GM21723 (cell line): Measurements from ENCODE around the gene SCAMP4.
"Not testable (repeated sequence)": the region's sequence is repeated elsewhere in the genome, so short reads cannot be mapped to it uniquely, and the experiment has no call there.

Experiments
- ATAC-seq: cut with Tn5 transposase; IDR thresholded peaks from one replicate; pipeline ENCODE4 v1.9.1; 2021; ENCODE audit warnings: mild to moderate bottlenecking, moderate library complexity; ENCODE audit not compliant: unreplicated experiment

Gene SCAMP4

DNA sequence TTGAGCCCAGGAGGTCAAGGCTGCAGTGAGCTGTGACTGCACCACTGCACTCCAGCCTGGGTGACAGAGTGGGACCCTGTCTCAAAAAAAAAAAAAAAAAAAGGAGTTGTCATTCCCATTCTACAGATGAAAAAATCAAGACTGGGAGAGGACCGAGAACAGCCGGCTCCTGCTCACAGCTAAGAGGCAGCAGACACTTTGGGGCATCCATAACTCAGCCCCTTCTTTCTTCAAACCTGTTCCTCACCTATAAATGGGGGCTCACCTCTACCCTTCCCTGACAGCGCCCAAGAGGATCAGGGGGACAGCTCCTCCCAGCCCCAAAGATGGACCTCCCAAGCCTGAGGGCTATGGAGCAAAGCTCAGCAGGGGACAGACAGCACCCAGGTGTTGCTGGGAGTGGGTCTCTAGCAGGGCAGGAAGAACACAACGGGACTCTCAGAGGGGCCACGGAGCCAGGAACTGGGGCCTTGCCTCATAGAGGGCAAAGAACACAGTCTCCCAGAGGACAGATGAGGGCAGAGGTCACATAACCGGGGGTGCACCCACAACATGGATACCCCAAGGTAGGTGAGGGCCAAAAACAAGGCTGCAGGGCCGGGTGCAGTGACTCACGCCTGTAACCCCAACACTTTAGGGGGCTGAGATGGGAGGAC lies 38.4 kb upstream of the SCAMP4 start:
- no peak for ATAC-seq

GRCh38 chr19:1867349-1867724 lies 37.9 kb upstream of the SCAMP4 start:
- ATAC-seq = no peak

- ATAC-seq = no peak
Observed at GRCh38 chr19:1868971-1869370, 36.2 kb upstream of the SCAMP4 start.

DNA sequence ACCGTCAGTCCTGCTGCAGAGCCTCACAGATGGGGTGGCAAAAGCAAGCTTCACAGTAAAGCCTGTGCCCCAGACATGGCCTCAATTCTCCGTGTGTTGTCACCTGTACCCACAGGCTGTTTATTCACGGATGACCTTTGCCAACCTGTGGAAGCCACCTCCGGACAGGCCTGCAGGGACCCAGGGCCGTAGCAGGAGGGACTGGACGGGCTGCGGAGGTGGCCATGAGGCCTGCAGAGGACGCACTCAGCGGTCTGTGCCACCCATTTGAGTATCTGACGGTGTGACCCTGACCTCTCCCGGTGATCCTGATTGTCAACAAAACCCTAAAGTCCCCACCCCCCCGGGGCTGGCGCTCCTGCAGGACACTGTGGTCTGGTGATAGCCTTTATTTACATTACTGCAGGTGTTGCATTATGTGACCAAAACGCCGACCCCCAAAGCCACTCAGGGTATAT lies 34.0 kb upstream of the SCAMP4 start:
- no peak for ATAC-seq

GRCh38 chr19:1871630-1872029 lies 33.6 kb upstream of the SCAMP4 start:
- no peak for ATAC-seq

- no peak for ATAC-seq
Observed at GRCh38 chr19:1872807-1873523, 32.2 kb upstream of the SCAMP4 start.

- ATAC-seq = no peak
Observed at GRCh38 chr19:1873524-1874473, 31.4 kb upstream of the SCAMP4 start.

DNA sequence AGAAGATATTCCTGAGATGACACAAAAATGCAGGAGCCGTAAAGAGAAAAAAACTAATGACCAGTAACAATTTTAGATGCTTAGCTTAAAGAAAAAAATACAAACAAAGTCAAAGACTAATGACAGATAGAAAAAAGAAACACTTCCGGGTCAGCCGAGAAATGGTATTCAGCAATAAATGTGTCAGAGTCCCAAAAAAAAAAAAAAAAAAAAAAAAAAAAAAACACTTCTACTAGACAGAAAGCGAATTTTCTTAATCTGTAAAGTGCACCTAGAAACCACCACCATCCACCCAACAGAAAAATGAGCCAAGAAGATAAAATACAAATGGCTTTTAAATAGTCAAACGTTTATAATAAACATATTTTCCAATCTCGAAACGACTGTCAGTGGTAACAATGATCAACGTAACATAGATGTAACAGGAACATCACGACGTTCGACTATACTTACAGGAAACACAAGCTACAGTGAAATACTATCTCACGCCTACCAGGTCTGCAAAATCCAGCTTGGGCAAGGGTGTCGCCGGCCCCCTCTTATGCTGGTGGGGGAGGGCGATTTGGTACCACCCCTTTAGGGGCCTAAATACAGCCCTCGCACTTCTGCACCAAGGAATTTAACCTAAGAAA lies 30.5 kb upstream of the SCAMP4 start:
- ATAC-seq = no peak

DNA sequence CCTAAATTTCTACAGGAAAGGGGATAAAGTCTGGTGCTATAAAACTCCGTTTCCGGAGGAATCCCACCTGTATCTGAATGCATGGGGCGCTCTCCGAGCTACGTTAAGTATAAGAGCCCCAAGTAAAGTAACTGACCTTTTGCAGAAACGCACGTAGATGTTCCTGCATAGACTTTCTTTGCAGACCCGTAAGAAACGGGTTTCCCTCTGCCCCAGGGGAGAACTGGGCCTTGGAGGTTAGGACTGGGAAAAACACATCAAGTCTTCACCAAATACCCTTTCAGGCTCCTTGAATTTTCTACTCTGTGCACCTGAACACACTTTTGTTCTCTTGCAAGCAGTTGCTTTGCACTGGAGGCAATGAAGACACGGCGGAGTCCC lies 29.9 kb upstream of the SCAMP4 start:
- ATAC-seq = not testable (repeated sequence)

DNA sequence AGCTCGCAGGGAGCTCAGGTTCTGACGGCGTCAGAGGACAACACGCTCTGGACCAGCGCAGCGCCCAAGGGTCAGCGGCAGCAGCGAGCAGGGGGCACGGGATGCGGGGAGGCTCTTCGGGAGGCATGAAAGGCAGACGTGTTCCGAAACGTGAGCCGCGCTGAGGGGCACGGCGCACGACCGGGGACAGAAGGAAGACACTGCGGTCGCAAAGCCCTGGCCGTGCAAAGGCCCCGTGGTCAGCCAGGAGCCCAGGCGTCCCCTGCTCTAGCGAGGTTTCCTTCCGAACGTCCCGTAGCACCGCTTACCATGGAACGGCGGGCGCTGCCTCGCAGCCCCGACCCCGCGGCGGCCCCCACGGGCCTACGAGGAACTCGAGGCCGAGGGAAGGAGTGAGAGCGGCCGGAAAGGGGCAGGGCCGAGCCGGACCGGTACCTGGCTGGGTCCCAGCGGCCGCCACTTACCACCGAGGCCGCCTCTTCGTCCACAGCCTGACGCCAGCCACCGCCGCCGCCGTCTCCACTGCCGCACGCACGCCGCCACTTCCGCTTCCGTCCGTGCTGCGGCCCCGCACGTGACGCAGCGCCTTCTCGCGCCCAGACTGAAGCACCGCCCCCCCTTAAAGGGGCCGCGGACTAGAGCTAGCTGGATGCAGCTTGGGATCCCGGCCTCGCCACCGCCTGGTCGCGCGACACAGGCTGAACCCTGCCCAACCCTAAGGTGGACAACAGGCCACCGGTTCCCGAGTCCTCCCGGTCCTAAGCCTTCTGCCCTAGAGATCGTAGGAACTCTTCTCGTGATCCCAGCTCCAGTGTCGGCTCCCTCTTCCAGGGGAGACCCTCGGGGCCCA lies 29.3 kb upstream of the SCAMP4 start:
- ATAC-seq = peak; percentile 85

GRCh38 chr19:1876496-1877279 lies 28.5 kb upstream of the SCAMP4 start:
- not testable (repeated sequence) for ATAC-seq

- ATAC-seq = not testable (repeated sequence)
Observed at GRCh38 chr19:1877280-1877660, 27.9 kb upstream of the SCAMP4 start.

DNA sequence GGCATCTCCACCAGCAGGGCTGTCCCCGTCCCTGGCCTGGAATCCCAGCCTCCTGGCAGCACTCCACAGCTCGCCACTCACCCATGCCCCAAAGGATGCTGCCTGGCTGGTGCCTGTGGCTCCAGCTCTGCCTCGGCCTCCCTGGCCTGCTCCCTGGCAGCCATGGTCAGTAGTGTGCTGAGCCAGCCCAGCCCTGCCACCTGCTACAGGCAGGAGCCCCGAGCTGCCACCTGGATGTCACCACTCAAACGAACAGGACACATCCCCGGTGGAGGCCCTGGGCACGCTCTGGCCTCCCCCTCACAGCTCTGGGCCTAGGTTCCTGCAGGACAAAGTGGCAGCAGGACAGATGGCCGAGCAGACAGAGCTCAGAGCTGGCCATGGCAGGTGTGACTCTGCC lies 26.6 kb upstream of the SCAMP4 start:
- not testable (repeated sequence) for ATAC-seq

GRCh38 chr19:1879982-1880381 lies 25.2 kb upstream of the SCAMP4 start:
- not testable (repeated sequence) for ATAC-seq

- no peak for ATAC-seq
Observed at GRCh38 chr19:1880611-1881392, 24.4 kb upstream of the SCAMP4 start.

- not testable (repeated sequence) for ATAC-seq
Observed at GRCh38 chr19:1881393-1882088, 23.7 kb upstream of the SCAMP4 start.

- no peak for ATAC-seq
Observed at GRCh38 chr19:1882089-1882785, 23.0 kb upstream of the SCAMP4 start.
